GM19035 (cell line): ENCODE measurements around the gene GPR34.
A peak's percentile ranks its signal among the peaks of the same experiment; 100 is the strongest.
"Not testable (repeated sequence)": the region's sequence is repeated elsewhere in the genome, so short reads cannot be mapped to it uniquely, and the experiment has no call there.

Experiments
- ATAC-seq: cut with Tn5 transposase; IDR thresholded peaks from one replicate; pipeline ENCODE4 v1.9.1; 2021; ENCODE audit not compliant: unreplicated experiment

Gene GPR34, protein sequence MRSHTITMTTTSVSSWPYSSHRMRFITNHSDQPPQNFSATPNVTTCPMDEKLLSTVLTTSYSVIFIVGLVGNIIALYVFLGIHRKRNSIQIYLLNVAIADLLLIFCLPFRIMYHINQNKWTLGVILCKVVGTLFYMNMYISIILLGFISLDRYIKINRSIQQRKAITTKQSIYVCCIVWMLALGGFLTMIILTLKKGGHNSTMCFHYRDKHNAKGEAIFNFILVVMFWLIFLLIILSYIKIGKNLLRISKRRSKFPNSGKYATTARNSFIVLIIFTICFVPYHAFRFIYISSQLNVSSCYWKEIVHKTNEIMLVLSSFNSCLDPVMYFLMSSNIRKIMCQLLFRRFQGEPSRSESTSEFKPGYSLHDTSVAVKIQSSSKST

GRCh38 chrX:41688835-41689234 lies at the start of gene GPR34:
Gene GPR34 (plus strand): TSS chrX:41688973. CDS start chrX:41695634, 6,661 bp downstream.
- no peak for ATAC-seq

- ATAC-seq = not testable (repeated sequence)
Observed at GRCh38 chrX:41646201-41646600, 42.6 kb upstream of the GPR34 start.

DNA sequence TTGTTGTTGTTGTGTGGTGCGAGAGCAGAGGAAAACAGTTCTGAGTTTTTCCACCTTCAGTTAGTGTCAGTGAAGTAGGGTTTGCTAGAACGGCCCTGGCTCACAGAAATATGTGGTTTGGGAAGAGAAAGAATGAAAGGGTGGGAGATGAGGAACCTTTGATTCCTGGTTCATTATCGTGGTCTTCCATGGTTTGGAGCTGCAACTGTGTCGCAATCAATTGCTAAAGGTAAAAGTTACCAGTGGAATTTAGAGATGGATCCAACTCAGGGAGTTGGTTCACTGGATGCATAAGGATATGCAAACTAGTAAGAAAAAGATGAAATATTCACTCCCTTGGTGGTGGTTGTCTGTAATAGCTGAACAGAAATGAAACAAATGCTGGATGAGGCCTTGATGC lies 35.6 kb upstream of the GPR34 start:
- ATAC-seq = no peak

DNA sequence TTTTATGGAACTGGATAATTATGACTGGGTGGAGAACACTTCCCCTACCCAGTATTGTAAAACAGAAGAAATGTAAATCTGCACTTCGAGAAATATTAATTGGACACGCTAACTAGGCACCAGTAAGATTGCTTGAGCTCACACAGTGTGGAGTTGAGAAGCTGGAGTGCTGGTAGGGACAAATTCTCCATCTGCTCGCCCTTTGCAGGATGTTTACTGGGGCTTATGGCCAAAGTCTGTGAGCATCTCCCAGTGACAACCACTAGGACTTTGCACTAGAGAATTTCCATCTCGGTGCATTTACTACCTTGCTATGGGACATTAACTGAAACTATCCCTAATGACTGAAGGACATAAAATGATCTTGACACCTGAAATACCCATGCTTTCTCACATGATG lies 33.7 kb upstream of the GPR34 start:
- no peak for ATAC-seq

GRCh38 chrX:41655631-41656030 lies 33.1 kb upstream of the GPR34 start:
- no peak for ATAC-seq

GRCh38 chrX:41661366-41662095 lies 27.2 kb upstream of the GPR34 start:
- ATAC-seq = no peak

DNA sequence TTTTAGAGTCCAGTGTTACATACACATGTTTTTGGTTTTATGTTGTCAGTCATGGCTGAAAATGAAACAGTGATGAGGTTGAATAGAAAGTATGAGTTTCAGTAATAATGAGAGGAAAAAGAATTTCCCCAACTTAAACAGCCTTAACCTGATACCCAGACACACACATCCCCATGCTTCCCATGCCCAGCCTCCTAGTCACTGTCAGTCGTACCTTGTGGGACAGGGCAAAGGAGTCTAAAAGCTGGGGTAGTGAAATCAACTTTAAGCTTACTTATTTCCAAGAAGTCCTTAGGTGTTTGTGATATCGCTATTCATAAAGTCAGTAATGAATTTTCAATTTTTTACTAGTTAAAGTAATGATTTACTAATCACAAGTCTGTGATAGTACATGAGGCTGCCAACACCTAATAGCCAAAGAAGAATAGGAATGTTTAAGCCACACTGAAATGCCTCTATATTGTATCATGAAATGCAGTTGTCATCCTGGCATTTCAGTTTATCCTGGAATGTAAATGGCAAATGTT lies 24.3 kb upstream of the GPR34 start:
- ATAC-seq = peak; percentile 76

DNA sequence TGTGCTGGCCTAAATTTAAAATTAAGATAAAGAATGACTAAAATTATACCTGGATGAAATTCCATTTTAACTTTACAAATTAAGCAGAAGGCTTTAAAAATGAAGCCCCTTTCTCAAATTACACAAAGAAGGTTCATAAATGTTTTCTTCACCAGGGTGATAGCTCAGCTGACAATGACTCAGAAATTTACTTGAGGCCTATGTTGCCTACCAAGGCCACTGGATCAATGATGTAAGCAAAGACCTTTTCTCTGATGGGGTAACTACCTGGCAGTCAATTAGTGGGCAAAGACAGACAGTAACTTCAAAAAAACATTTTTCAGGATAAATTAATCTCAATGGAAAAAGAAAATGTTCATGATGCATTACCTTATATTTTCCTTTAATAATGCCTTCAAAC lies 23.9 kb upstream of the GPR34 start:
- no peak for ATAC-seq

DNA sequence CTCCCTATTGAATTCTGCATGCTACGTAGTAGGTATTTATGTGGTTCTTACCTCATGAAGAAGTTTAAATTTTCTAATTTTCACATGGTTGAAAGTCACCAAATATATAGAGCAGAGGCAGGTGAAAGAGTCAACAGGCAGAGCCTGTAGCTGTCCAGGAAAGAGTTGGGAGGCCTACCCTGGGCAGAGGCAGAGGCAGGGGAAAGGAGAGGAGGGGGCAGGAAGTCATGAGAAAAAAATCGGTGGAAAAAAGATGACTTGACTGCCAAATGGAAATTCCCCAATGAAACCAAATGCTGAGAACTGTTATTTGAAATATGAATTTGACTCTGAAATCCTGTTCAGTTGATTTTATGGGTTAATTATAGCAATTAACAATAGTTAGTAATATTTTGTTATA lies 23.1 kb upstream of the GPR34 start:
- no peak for ATAC-seq

GRCh38 chrX:41666251-41666650 lies 22.5 kb upstream of the GPR34 start:
- ATAC-seq = no peak

DNA sequence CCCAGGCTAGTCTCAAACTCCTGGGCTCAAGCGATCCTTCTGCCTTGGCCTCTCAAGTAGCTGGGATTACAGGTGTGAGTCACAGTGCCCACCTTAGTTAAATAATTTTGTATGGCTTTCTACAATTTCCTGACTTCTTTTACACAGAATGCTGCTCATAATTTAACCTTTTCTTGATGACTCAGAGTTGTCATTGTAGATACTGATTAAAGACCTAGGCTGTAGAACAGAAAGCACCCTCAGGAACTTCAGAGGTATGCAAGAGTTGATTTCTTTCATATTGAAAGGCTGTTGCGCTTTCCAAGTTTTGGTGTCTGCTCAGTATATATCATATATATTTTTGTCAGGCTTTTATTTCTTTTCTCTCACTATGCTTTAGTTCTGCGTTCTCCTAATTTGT lies 21.1 kb upstream of the GPR34 start:
- no peak for ATAC-seq

- ATAC-seq = no peak
Observed at GRCh38 chrX:41670112-41670511, 18.7 kb upstream of the GPR34 start.

GRCh38 chrX:41671082-41671481 lies 17.7 kb upstream of the GPR34 start:
- ATAC-seq = no peak

DNA sequence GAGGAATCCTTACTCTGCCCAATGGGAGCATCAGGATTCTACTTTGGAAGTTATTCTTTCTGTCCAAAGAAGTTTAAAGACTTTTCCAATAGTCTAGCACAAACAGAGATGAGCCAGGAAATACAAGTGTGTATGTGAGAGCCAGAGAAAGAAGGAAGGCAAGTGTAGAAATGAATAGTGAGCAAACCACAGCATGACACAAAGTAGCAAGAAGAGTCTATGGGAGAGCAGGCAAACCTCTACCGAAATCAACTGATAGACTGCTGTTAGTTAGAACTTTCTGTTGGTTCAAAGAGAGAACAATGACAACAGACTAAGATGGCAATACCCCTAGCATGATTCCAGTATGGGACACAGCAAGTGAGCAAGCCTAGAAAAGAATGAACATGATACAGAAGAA lies 16.1 kb upstream of the GPR34 start:
- no peak for ATAC-seq

DNA sequence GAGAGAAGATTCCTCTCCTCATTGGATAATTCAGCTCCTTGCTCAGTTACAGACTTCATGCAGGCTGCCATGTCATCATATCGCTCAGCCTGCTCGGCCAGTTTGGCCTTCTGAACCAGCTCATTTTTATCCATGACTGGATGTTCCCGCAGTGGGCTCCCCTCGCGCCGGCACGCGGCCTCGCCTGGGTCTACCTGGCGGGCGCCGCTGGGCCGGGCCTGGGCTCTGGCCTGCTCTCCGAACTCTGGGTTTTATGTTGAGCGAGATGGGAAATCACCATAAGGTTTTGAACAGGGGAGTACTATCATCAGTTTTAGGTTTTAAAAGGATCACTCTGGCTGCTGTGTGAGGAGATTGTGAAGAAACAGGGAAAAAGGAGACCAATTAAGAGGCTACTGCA lies 12.4 kb upstream of the GPR34 start:
- not testable (repeated sequence) for ATAC-seq

DNA sequence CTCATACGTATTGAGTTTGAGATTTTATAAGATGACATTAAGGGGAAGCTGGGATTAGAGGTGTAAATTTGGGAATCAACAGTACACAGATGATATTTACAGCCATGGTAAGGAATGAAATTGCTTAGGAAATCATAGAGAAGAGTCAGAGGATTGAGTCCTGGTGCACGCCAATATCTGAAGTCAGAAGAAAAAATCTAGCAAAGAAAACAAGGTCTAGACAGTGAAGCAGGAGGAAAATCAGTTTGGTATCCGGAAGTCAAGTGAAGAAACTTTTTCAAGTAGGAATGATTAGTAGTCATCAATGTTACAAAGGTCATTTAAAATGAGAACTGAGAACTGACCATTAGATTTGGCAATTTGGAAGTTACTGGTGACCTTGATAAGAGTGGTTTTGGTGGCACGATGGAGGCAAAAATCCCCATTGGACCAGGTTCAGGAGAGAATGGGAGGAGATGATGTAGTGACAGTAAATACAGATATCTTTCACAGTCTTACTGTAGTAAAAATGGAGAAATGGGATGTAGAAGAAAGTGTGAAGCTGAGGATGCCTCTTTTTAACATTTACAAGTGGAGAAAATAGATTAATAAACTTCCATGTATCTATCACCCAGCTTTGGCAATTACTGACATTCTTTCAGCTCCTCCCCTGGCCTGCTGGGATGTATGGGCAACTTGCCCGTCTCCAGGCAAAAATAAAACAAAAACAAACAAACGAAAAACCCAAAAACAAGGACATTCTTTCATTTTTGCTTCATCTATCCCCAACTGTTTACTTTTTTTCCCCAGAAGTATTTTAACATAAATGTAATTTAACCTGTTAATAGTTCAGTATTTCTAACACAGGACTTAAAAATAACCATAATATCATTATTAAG lies 11.4 kb upstream of the GPR34 start:
- no peak for ATAC-seq

DNA sequence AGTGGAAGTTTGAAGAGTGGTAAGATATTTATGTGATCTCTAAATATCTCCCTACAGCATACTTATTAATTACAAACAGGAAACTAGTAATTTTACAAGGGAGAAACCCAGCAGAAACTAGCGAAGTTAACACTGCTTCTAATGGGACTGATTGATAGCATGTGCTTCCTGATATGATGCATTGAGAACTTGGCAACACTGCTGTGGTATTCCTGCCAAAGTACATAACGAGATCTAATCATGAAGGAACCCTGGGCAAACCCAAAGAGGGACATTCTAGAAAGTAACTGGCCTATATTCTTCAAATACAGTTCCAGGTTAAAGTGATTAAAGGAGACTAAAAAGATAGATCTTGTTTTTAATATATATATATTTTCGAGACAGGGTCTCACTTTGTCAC lies 4.6 kb upstream of the GPR34 start:
- ATAC-seq = no peak

- ATAC-seq = no peak
Observed at GRCh38 chrX:41684940-41685339, 3.8 kb upstream of the GPR34 start.

GRCh38 chrX:41686788-41687187 lies 2.0 kb upstream of the GPR34 start:
- ATAC-seq = no peak

GRCh38 chrX:41688156-41688555 lies 617 bp upstream of the GPR34 start:
- no peak for ATAC-seq

DNA sequence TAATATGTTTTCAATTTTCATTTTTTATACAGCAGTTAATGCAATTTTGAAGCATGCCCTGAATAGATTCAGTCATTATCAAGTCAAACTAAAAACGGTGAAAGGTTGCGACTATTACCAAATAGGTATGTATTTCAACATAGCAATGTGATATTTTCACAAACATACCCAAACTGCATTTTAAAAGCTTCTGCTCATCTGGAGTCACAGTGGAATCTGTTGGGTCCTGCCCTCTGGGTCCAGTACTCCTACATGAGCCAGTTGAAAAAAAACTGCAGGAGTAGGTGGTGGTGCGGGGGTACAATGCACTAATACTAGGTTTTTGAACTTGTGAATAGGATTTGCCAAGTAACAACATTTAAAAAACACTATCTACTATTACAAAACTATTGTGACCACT lies 938 bp downstream of the GPR34 start:
- ATAC-seq = no peak
